ENCODE measurements around the gene CCDC157. TPM values are rescaled to one million over a fixed set of nuclear protein-coding genes. Genes with fewer than 3 reads are reported as not detected.
A peak's percentile ranks its signal among the peaks of the same experiment; 100 is the strongest.
"Not testable (repeated sequence)": the region's sequence is repeated elsewhere in the genome, so short reads cannot be mapped to it uniquely, and the experiment has no call there.

CCDC157 gene
- total RNA-seq, 1 donor: 2.9 TPM

GRCh38 chr22:30399718-30400117 lies 42.9 kb downstream of the CCDC157 start:
- Histone ChIP-seq H2AFZ (ENCODE audit: low read length) (no peak overlapping the region), H3K9me3 (ENCODE audit: low read depth, low read length) (no peaks in the 10 kb centered on the region), H3K36me3 (ENCODE audit: insufficient read depth, low read length) (peaks cover 17% of the 10 kb centered on the region), H4K20me1 (ENCODE audit: insufficient read depth, low read length) (peaks cover 34% of the 10 kb centered on the region), H3K27ac (ENCODE audit: low read depth, low read length) (no peak overlapping the region), H3K4me1 (ENCODE audit: insufficient read depth, low read length) (peaks cover 30% of the 10 kb centered on the region), H3K4me3 (ENCODE audit: insufficient read depth, low read length) (no peak overlapping the region), H3K27me3 (ENCODE audit: insufficient read depth, low read length) (no peaks in the 10 kb centered on the region), H3K4me2 (ENCODE audit: insufficient read depth, low read length) (no peak overlapping the region), H3K79me2 (ENCODE audit: insufficient read depth, low read length) (peaks cover 64% of the 10 kb centered on the region)
- DNase-seq (ENCODE audit: insufficient read length, low spot score, missing footprints): no peak
- no peak for TF ChIP-seq CTCF (IDR thresholded peaks at IDR 0.05; ENCODE audit: extremely low read depth, low read depth, low read length)

DNA sequence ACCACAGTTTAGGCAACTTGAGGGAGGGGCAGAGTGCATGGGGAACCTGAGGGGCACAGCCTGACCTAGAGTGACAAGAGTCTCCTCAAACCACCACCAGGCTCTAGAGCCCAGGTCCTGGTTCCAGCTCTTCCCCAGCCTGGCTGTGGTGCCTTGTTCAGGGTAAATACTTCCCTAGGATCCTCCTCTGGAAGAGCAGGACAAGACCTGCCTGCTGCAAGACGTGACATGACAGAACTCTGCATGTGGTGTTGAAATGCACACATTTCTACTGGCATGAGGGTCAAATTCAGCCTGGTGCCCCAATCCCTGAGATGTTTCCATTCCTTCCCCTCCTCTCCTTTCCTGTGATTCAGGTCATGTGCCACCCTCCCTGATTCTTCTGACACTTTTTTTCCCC lies 43.4 kb downstream of the CCDC157 start:
- DNase-seq (ENCODE audit: insufficient read length, low spot score, missing footprints): peak; percentile 66
- H3K27ac ChIP-seq (ENCODE audit: low read depth, low read length): peak overlapping the region; percentile 4
- H3K4me2 ChIP-seq (ENCODE audit: insufficient read depth, low read length): no peak overlapping the region
- peaks cover 20% of the 10 kb centered on the region for H3K36me3 ChIP-seq (ENCODE audit: insufficient read depth, low read length)
- H4K20me1 ChIP-seq (ENCODE audit: insufficient read depth, low read length): peaks cover 34% of the 10 kb centered on the region
- no peaks in the 10 kb centered on the region for H3K9me3 ChIP-seq (ENCODE audit: low read depth, low read length)
- no peak overlapping the region for H2AFZ ChIP-seq (ENCODE audit: low read length)
- no peak for TF ChIP-seq CTCF (IDR thresholded peaks at IDR 0.05; ENCODE audit: extremely low read depth, low read depth, low read length)
- H3K4me3 ChIP-seq (ENCODE audit: insufficient read depth, low read length): no peak overlapping the region
- peaks cover 66% of the 10 kb centered on the region for H3K79me2 ChIP-seq (ENCODE audit: insufficient read depth, low read length)
- no peaks in the 10 kb centered on the region for H3K27me3 ChIP-seq (ENCODE audit: insufficient read depth, low read length)
- H3K4me1 ChIP-seq (ENCODE audit: insufficient read depth, low read length): peaks cover 32% of the 10 kb centered on the region

DNA sequence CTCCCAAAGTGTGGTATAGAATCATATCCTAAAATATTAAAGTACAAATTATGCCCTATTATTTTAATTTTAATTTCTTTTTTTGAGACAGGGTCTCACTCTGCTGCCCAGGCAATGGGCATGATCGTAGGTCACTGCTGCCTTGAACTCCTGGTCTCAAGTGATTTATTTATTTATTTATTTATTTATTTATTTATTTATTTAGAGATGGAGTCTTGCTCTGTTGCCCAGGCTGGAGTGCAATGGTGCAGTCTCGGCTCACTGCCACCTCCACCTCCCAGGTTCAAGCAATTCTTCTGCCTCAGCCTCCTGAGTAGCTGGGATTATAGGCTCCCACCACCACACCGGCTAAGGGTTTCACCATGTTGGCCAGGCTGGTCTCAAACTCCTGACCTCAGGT lies 44.2 kb downstream of the CCDC157 start:
- not testable (repeated sequence) for H3K9me3 ChIP-seq (ENCODE audit: low read depth, low read length); H3K4me2 ChIP-seq (ENCODE audit: insufficient read depth, low read length); H2AFZ ChIP-seq (ENCODE audit: low read length); H3K27me3 ChIP-seq (ENCODE audit: insufficient read depth, low read length); DNase-seq (ENCODE audit: insufficient read length, low spot score, missing footprints); H3K4me3 ChIP-seq (ENCODE audit: insufficient read depth, low read length); H3K27ac ChIP-seq (ENCODE audit: low read depth, low read length)
- Histone ChIP-seq H3K36me3 (ENCODE audit: insufficient read depth, low read length) (peaks cover 23% of the 10 kb centered on the region), H3K4me1 (ENCODE audit: insufficient read depth, low read length) (peaks cover 39% of the 10 kb centered on the region), H4K20me1 (ENCODE audit: insufficient read depth, low read length) (peaks cover 34% of the 10 kb centered on the region), H3K79me2 (ENCODE audit: insufficient read depth, low read length) (peaks cover 75% of the 10 kb centered on the region)

DNA sequence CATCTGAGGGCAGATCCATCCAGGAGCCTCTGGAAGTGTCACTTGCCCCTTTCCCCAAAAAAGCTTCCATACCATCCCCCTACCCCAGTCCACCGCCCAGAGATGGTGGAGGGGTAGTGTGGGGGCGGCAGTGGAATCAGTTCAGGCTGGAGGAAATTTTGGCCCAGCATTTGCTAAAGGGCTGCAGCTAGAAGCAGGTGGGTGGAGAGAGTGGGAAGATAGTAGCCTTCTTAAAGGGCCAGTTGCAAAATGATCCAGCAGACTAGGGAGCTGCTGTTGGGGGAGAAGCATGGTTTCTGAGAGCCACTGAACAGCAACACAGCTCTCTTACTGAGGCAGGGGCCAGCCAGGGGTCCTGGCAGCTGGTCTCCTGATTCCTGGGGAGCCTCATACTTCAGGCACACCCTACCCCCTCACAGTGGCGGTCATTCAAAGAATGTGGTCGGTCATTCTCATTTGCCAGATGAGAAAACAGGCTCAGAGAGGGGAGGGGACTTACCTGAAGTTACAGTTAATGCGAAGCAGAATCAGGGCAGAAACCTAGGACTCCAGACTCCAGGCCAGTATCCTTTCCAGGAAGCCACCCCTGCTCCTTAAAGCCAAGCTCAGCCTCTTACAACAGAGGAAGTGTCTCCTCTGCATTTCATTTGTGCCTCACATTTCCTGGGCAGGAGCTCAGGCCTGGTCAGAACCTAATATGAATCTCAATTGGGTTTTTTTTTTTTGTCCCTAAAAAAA lies 45.4 kb downstream of the CCDC157 start:
- no peaks in the 10 kb centered on the region for H3K9me3 ChIP-seq (ENCODE audit: low read depth, low read length)
- DNase-seq (ENCODE audit: insufficient read length, low spot score, missing footprints): peak; percentile 74
- peaks cover 35% of the 10 kb centered on the region for H3K36me3 ChIP-seq (ENCODE audit: insufficient read depth, low read length)
- no peak overlapping the region for H3K4me3 ChIP-seq (ENCODE audit: insufficient read depth, low read length)
- H3K27ac ChIP-seq (ENCODE audit: low read depth, low read length): no peak overlapping the region
- H3K27me3 ChIP-seq (ENCODE audit: insufficient read depth, low read length): no peaks in the 10 kb centered on the region
- H3K79me2 ChIP-seq (ENCODE audit: insufficient read depth, low read length): peaks cover 71% of the 10 kb centered on the region
- H4K20me1 ChIP-seq (ENCODE audit: insufficient read depth, low read length): peaks cover 34% of the 10 kb centered on the region
- TF ChIP-seq CTCF (IDR thresholded peaks at IDR 0.05; ENCODE audit: extremely low read depth, low read depth, low read length): no peak
- peak overlapping the region; percentile 32 for H3K4me2 ChIP-seq (ENCODE audit: insufficient read depth, low read length)
- no peak overlapping the region for H2AFZ ChIP-seq (ENCODE audit: low read length)
- H3K4me1 ChIP-seq (ENCODE audit: insufficient read depth, low read length): peaks cover 35% of the 10 kb centered on the region

DNA sequence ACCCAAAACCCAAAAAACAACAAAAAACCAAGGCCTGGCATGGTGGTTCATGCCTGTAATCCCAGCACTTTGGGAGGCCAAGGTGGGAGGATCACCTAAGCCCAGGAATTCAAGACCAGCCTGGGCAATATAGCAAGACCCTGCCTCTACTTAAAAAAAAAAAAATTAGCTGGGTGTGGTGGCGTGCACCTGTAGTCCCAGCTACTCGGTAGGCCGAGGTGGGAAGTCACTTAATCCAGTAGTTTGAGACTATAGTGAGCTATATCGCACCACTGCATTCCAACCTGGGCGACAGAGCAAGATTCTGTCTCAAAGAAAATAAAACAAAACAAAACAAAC lies 45.9 kb downstream of the CCDC157 start:
- peaks cover 32% of the 10 kb centered on the region for H3K4me1 ChIP-seq (ENCODE audit: insufficient read depth, low read length)
- peaks cover 30% of the 10 kb centered on the region for H4K20me1 ChIP-seq (ENCODE audit: insufficient read depth, low read length)
- H3K79me2 ChIP-seq (ENCODE audit: insufficient read depth, low read length): peaks cover 65% of the 10 kb centered on the region
- DNase-seq (ENCODE audit: insufficient read length, low spot score, missing footprints); H3K27me3 ChIP-seq (ENCODE audit: insufficient read depth, low read length); H3K27ac ChIP-seq (ENCODE audit: low read depth, low read length); H3K9me3 ChIP-seq (ENCODE audit: low read depth, low read length); H3K4me3 ChIP-seq (ENCODE audit: insufficient read depth, low read length); H3K4me2 ChIP-seq (ENCODE audit: insufficient read depth, low read length); H2AFZ ChIP-seq (ENCODE audit: low read length): not testable (repeated sequence)
- H3K36me3 ChIP-seq (ENCODE audit: insufficient read depth, low read length): peaks cover 40% of the 10 kb centered on the region
